Keratinocyte (primary cell): ENCODE data around the gene RTN1. TPM values are rescaled to one million over a fixed set of nuclear protein-coding genes. Genes with fewer than 3 reads are reported as not detected.

Experiments used
- DNase-seq: peaks from one replicate; pipeline ENCODE4 v3.0.0-alpha.2; 2011; ENCODE audit warnings: low read depth, missing footprints, low spot score
- FAIRE-seq: peaks from 2 replicates; lab custom pipeline; 2011; peaks lifted over from hg19 to GRCh38; lab: Jason Lieb, UNC
- H2AFZ ChIP-seq: 2 replicates; pipeline ENCODE4 v1.6.0; 2012; ENCODE audit warnings: low read length, control low read depth, inconsistent platforms; ENCODE audit not compliant: control insufficient read depth
- H3K27ac ChIP-seq: 2 replicates; pipeline ENCODE4 v1.5.1; 2011; ENCODE audit warnings: low read length; ENCODE audit not compliant: control insufficient read depth, insufficient read depth
- H3K27me3 ChIP-seq: 3 replicates; pipeline ENCODE4 v1.6.0; 2011; ENCODE audit warnings: low read length; ENCODE audit not compliant: control insufficient read depth, insufficient read depth; ENCODE audit errors: extremely low read depth
- H3K36me3 ChIP-seq, 2 experiments: 2 replicates in 1 of 2; 3 replicates in 1 of 2; pipeline ENCODE4 v1.5.1; 2011; ENCODE audit warnings: low read length in 2 of 2, mild to moderate bottlenecking in 1 of 2; ENCODE audit not compliant: control insufficient read depth in 2 of 2, insufficient read depth in 2 of 2; ENCODE audit errors: extremely low read depth in 1 of 2
- H3K4me1 ChIP-seq: 3 replicates; pipeline ENCODE4 v1.5.1; 2011; ENCODE audit warnings: low read length; ENCODE audit not compliant: control insufficient read depth, insufficient read depth; ENCODE audit errors: extremely low read depth
- H3K4me2 ChIP-seq: 3 replicates; pipeline ENCODE4 v1.6.0; 2011; ENCODE audit warnings: low read depth, low read length; ENCODE audit not compliant: control insufficient read depth, insufficient read depth; ENCODE audit errors: extremely low read depth
- H3K4me3 ChIP-seq, 3 experiments: fragments of 200-600 bp in 1 of 3; sonication (generic) in 1 of 3; 2 replicates in 2 of 3; 3 replicates in 1 of 3; pipeline ENCODE4 v1.5.1; 2011 to 2016; ENCODE audit warnings: low read length in 3 of 3, mild to moderate bottlenecking in 3 of 3, control low read depth in 2 of 3, inconsistent platforms in 1 of 3, low read depth in 1 of 3, mixed read lengths in 1 of 3, mixed run types in 1 of 3, moderate library complexity in 1 of 3; ENCODE audit not compliant: control insufficient read depth in 2 of 3, insufficient read depth in 2 of 3; ENCODE audit errors: extremely low read depth in 1 of 3
- H3K79me2 ChIP-seq: 2 replicates; pipeline ENCODE4 v1.6.0; 2012; ENCODE audit warnings: low read length; ENCODE audit not compliant: control insufficient read depth, insufficient read depth
- H3K9ac ChIP-seq: 3 replicates; pipeline ENCODE4 v1.6.0; 2011; ENCODE audit warnings: low read length; ENCODE audit not compliant: control insufficient read depth, insufficient read depth; ENCODE audit errors: extremely low read depth
- H3K9me1 ChIP-seq: 3 replicates; pipeline ENCODE4 v1.6.0; 2011; ENCODE audit warnings: low read length; ENCODE audit not compliant: control insufficient read depth, insufficient read depth; ENCODE audit errors: extremely low read depth
- H3K9me3 ChIP-seq: 2 replicates; pipeline ENCODE4 v1.5.1; 2012; ENCODE audit warnings: low read depth, low read length; ENCODE audit not compliant: control insufficient read depth
- H4K20me1 ChIP-seq: 3 replicates; pipeline ENCODE4 v1.6.0; 2011; ENCODE audit warnings: low read length; ENCODE audit not compliant: control insufficient read depth, insufficient read depth; ENCODE audit errors: extremely low read depth
- EZH2 ChIP-seq: IDR thresholded peaks from one replicate; pipeline ENCODE4 v1.6.1; 2012; ENCODE audit warnings: inconsistent platforms, mild to moderate bottlenecking, low read length, moderate library complexity
- dilution Hi-C: fragments of 300-500 bp; cut with MboI; formaldehyde crosslinking; loops from one replicate; pipeline ENCODE4 v1.7.0; 2020; ENCODE audit warnings: low sequenced_read_pairs; ENCODE audit not compliant: extremely low pct_ligation_motif_present
- polyA plus RNA-seq, 5 experiments: library from polyadenylated mRNA; depleted of rRNA in 3 of 5; stranded (reverse) in 3 of 5; stranded (forward) in 1 of 5; unstranded in 1 of 5; fragments of >200 nt; gene quantifications; 1 replicate in 1 of 5; 2 replicates in 3 of 5; 3 replicates in 1 of 5; pipeline versions ENCODE4 v1.2.1 to v1.2.3, GENCODE V29; 2011 to 2012; ENCODE audit warnings: missing spikeins in 2 of 5, low read depth in 1 of 5, low replicate concordance in 1 of 5
- TF ChIP-seq, protein P1 (sequence below), 3 experiments: IDR thresholded peaks in 1 of 3; conservative IDR thresholded peaks in 1 of 3; optimal IDR thresholded peaks in 1 of 3; 2 replicates in 2 of 3; 3 replicates in 1 of 3; pipeline versions ENCODE3 to v1.5.1; 2011; ENCODE audit warnings: low read length in 3 of 3, mild to moderate bottlenecking in 3 of 3, moderate library complexity in 2 of 3, control low read depth in 1 of 3, inconsistent platforms in 1 of 3; ENCODE audit not compliant: insufficient read depth in 2 of 3; ENCODE audit errors: extremely low read depth in 1 of 3

Gene RTN1
- polyA plus RNA-seq, 1 donor (not counting 4 experiments of a cell fraction or from before 2014, with no cell fraction given) = 0.05 TPM

DNA sequence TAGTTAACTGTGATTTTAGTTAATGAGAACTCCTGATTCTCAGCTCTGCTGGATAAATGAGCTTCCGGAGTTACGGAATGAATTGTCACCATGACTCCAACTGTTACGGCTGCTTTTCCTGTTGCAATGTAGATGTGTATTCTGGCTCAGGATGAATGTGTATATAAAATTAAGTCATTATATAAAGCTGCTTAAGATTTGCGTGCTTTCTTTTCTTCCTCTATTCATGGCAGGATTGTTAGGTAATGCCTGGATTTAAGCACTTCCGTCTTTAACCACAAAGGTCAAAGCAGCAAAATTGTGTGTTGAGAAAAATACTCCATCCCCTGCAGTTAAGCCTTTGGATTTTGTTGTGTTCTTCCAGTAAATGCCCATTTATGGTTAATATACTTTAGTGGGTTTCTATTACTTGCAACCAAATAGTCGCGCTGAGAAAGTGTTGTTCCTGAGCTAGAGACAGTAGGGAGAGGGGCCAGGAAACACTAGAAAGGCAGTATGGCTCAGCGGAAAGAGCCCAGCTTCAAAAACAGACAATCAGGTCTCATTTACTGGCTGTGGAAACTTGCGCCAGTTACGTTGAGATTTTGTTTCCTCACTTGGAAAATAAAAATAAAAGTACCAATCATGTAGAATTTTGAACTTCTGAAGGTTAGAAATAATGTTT is 284.6 kb downstream of the RTN1 start:
- Histone ChIP-seq H2AFZ (no peak overlapping the region), H3K9me1 (no peaks in the 10 kb centered on the region), H3K27me3 (no peaks in the 10 kb centered on the region), H3K27ac (no peak overlapping the region), H3K9me3 (no peaks in the 10 kb centered on the region), H3K4me2 (no peak overlapping the region), H3K79me2 (no peaks in the 10 kb centered on the region), H3K4me3 (no peak overlapping the region), H3K9ac (no peak overlapping the region), H3K4me1 (no peaks in the 10 kb centered on the region), H3K36me3 (no peaks in the 10 kb centered on the region), H4K20me1 (no peaks in the 10 kb centered on the region)
- DNase-seq = no peak
- dilution Hi-C loops = no loop called here
- TF ChIP-seq EZH2 = no peak
- TF ChIP-seq, protein P1, sequence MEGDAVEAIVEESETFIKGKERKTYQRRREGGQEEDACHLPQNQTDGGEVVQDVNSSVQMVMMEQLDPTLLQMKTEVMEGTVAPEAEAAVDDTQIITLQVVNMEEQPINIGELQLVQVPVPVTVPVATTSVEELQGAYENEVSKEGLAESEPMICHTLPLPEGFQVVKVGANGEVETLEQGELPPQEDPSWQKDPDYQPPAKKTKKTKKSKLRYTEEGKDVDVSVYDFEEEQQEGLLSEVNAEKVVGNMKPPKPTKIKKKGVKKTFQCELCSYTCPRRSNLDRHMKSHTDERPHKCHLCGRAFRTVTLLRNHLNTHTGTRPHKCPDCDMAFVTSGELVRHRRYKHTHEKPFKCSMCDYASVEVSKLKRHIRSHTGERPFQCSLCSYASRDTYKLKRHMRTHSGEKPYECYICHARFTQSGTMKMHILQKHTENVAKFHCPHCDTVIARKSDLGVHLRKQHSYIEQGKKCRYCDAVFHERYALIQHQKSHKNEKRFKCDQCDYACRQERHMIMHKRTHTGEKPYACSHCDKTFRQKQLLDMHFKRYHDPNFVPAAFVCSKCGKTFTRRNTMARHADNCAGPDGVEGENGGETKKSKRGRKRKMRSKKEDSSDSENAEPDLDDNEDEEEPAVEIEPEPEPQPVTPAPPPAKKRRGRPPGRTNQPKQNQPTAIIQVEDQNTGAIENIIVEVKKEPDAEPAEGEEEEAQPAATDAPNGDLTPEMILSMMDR (optimal IDR thresholded peaks at IDR 0.05 in 1 of 3, IDR thresholded peaks at IDR 0.05 in 1 of 3, conservative IDR thresholded peaks at IDR 0.05 in 1 of 3; ENCODE audit: extremely low read depth in 1 of 3, insufficient read depth in 2 of 3, low read length in 3 of 3) = no peak
- no peak for FAIRE-seq

DNA sequence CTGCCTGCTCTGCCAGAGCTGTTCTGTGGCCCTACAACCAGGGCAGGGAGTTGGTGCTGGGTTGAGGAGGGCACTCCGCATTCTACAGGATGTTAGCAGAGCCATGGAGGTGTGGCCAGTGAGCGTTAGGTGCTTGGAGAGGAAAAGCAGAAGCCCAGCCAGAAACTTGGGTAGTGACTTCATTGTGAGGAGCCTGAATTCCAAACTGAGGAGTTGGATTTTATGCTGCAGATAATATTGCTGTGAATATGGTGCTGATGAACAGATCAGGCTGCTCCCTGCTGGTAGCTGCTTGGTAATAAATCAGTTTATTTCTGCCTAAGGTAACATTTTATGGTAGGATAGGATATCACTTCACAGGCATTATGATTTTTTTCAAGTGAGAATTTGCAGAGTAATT is 286.8 kb downstream of the RTN1 start:
- H3K4me2 ChIP-seq = no peak overlapping the region
- no peak overlapping the region for H2AFZ ChIP-seq
- H3K9ac ChIP-seq = no peak overlapping the region
- no peaks in the 10 kb centered on the region for H3K9me3 ChIP-seq
- no peak overlapping the region for H3K4me3 ChIP-seq
- no peaks in the 10 kb centered on the region for H3K79me2 ChIP-seq
- TF ChIP-seq, protein P1 (optimal IDR thresholded peaks at IDR 0.05 in 1 of 3, IDR thresholded peaks at IDR 0.05 in 1 of 3, conservative IDR thresholded peaks at IDR 0.05 in 1 of 3; ENCODE audit: extremely low read depth in 1 of 3, insufficient read depth in 2 of 3, low read length in 3 of 3) = no peak
- no peak for TF ChIP-seq EZH2
- no peaks in the 10 kb centered on the region for H4K20me1 ChIP-seq
- DNase-seq (no peak), FAIRE-seq (no peak)
- H3K27ac ChIP-seq = no peak overlapping the region
- no peaks in the 10 kb centered on the region for H3K9me1 ChIP-seq
- H3K36me3 ChIP-seq = no peaks in the 10 kb centered on the region
- H3K4me1 ChIP-seq = no peaks in the 10 kb centered on the region
- no peaks in the 10 kb centered on the region for H3K27me3 ChIP-seq
- dilution Hi-C loops = no loop called here
